Panc1 (cell line): Measurements from ENCODE around the gene CRYAA.

Source experiments
- POLR2AphosphoS5 ChIP-seq: IDR thresholded peaks from 2 replicates; pipeline ENCODE4 v1.6.1; 2012; ENCODE audit warnings: mild to moderate bottlenecking, low read depth, low read length, moderate library complexity
- SIN3A ChIP-seq: IDR thresholded peaks from 2 replicates; pipeline ENCODE4 v1.6.1; 2012; ENCODE audit warnings: low read depth, mild to moderate bottlenecking, low read length, moderate library complexity, borderline replicate concordance; ENCODE audit not compliant: insufficient read depth
- TF ChIP-seq, protein P1 (sequence below): fragments of 450-650 bp; IDR thresholded peaks from 2 replicates; pipeline ENCODE4 v1.5.1; 2017; ENCODE audit warnings: mild to moderate bottlenecking

DNA sequence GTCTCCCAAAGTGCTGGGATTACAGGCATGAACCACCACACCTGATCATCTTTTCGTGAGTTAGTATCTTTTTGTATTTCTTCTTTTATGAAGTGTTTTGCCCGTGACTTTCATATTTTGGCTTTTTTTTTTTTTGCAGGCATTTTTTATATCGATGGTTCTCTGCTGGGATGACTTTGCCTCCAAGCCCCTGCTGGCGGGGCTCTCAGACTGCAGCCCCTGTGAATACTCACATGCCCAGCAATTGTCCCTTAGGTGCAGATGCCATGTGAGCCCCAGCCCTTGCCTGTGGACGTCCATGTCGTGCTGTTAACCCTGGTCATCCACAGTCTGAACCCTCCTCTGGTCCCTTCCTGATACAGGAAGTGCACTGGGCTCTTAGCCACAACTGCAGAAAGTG is 21.7 kb downstream of the CRYAA start:
- TF ChIP-seq, protein P1, sequence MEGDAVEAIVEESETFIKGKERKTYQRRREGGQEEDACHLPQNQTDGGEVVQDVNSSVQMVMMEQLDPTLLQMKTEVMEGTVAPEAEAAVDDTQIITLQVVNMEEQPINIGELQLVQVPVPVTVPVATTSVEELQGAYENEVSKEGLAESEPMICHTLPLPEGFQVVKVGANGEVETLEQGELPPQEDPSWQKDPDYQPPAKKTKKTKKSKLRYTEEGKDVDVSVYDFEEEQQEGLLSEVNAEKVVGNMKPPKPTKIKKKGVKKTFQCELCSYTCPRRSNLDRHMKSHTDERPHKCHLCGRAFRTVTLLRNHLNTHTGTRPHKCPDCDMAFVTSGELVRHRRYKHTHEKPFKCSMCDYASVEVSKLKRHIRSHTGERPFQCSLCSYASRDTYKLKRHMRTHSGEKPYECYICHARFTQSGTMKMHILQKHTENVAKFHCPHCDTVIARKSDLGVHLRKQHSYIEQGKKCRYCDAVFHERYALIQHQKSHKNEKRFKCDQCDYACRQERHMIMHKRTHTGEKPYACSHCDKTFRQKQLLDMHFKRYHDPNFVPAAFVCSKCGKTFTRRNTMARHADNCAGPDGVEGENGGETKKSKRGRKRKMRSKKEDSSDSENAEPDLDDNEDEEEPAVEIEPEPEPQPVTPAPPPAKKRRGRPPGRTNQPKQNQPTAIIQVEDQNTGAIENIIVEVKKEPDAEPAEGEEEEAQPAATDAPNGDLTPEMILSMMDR = no peak
- no peak for TF ChIP-seq POLR2AphosphoS5
- TF ChIP-seq SIN3A = no peak
